ENCODE measurements around the gene LTBP1.
"Not testable (repeated sequence)": the region's sequence is repeated elsewhere in the genome, so short reads cannot be mapped to it uniquely, and the experiment has no call there.

Gene LTBP1

DNA sequence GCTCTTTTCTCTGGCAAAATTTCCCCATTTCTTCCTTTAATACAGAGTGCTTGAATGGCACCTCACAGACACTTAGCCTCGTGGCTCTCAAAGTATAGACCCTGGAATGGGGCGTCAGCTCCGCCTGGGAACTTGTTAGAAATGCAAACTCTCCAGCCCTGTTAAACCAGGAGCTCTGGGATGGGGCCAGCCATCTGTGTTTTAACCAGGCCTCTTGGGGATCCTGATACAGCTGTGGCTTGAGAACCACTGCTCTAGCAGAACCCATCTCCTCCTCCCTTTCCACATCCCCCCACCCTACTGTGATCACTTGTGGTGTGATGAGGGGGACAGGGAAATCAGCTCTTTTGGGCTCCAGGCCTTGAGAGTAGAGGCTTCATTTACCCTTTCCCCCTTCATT lies 15.9 kb downstream of the LTBP1 start:
- no peak for DNase-seq

GRCh38 chr2:32963941-32964340 lies 17.2 kb downstream of the LTBP1 start:
- DNase-seq, result no peak

DNA sequence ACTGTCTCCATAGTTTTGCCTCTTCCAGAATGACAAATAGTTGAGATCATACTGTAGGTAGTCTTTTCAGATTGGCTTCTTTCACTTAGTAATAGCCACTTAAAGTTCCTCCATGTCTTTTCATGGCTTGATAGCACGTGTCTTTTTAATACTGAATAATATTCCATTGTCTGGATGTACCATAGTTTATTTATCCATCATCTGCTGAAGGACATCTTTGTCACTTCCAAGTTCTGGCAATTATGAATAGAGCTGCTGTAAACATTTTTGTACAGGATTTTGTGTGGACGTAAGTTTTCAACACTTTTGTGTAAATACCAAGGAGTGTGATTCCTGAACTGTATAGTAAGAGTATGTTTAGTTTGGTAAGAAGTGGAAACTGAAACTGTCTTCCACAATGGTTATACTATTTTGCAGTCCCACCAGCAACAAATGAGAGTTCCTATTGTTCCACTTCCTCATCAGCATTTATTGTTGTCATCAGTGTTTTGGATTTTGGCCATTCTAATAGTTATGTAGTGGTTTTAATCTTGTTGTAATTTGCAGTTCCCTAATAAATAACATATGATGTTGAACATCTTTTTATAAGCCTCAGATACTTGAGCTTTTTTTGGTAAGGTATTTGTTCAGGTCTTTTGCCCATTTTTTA lies 18.9 kb downstream of the LTBP1 start:
- DNase-seq, result no peak

DNA sequence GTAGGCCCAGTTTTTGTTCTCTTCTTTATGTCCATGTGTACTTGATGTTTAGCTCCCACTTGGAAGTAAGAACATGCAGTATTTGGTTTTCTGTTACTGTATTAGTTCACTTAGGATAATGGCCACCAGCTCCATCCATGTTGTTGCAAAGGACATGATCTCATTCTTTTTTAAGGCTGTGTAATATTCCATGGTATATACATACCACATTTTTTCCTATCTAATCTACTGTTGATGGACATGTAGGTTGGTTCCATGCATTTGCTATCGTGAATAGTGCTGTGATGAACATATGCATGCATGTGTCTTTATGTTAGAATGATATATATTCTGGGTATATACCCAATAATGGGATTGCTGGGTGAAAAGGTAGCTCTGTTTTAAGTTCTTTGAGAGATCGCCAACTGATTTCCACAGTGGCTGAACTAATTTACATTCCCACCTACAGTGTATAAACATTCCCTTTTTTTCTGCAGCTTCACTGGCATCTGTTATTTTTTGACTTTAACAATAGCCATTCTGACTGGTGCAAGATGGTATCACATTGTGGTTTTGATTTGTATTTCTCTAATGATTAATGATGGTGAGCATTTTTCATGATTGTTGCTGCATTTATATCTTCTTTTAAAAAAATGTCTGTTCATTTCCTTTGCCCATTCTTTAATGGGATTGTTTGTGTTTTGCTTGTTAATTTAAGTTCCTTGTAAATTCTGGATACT lies 22.9 kb downstream of the LTBP1 start:
- no peak for DNase-seq

GRCh38 chr2:32973772-32974171 lies 27.0 kb downstream of the LTBP1 start:
- not testable (repeated sequence) for DNase-seq

GRCh38 chr2:32976409-32977063 lies 29.8 kb downstream of the LTBP1 start:
- DNase-seq, result no peak

- DNase-seq, result no peak
Measured at GRCh38 chr2:32977228-32977758, 30.5 kb downstream of the LTBP1 start.

- no peak for DNase-seq
Measured at GRCh38 chr2:32981612-32982011, 34.9 kb downstream of the LTBP1 start.

- not testable (repeated sequence) for DNase-seq
Measured at GRCh38 chr2:32983193-32983924, 36.6 kb downstream of the LTBP1 start.

- no peak for DNase-seq
Measured at GRCh38 chr2:32986480-32986879, 39.7 kb downstream of the LTBP1 start.

DNA sequence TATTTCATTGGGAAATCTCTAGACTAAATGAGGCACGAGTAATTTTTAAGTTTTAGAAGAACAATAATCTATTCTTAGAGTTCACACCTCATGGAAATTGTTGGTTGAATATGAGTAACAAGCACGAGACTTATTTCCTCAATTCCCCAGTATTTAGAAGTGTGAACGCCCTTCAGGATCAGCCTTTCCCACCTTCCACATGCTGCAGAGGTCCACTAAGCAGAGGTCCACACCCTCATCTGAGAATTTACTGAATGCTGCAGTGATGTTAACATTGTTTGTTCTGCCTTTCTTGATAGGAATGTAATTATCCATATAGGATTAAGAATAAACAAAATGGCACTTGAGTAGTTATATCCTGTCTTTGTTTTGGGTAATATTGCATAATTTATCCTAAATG lies 41.8 kb downstream of the LTBP1 start:
- no peak for DNase-seq

DNA sequence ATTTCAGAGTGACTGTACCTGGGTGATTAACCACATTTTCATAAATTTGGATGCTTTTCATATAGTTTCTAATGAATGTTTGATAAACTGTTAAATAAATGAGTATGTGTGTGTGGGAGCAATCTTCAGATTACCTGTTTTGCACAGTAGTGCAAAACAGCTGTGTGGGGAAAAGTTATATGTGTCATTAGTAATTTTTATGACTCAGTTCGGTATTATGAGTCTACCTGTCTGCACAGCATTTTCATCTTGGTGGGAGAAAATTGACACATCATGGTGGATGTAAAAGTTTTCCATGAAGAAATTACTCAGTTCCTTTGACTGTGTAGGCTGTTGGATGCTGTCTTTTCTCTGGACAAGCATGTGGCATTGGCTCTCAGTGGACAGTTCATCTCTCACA lies 43.8 kb downstream of the LTBP1 start:
- DNase-seq, result no peak

- no peak for DNase-seq
Measured at GRCh38 chr2:32991091-32991845, 44.5 kb downstream of the LTBP1 start.

DNA sequence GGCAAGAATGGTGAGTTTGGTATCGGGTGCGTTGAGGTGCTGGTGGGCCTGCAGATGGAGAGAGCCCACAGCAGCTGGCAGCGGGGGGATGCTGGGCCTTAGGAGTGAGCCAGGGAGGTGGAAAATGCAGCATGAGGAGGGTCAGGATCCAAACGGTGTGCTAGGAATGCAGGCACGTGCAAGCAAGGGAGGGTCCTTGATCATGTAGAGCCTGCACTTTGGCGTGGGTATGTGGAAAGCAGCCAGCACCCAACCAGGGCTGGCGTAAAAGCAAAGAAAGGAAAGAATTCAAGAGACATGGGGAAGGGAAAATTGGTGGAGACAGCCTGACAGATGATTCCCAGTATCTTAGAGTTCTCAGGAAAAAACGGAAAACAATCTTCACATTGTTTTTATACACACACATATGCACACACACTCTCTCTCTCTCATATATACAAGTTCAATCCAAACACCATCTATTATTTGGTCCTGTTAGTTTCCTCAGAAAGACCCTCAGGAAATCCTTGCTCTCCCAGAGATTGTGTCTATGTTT lies 46.3 kb downstream of the LTBP1 start:
- no peak for DNase-seq

DNA sequence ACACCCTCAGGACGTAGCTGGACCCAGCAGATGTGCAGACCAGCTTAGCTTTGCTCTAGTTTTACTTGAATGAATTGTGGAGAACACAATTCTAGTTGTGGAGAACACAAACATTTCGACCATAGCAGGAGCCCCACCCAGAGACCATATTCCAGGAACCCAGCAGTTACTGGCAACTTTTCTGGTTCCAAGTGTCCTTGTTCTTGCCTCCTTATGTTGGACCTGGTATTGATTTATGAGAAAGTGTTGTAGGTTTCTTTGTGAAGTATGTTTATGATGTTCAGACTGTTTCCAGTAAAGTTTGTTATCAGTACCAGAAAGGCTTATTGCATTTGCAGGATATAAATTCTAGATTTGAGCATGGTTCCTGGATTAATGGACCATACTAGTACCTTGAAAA lies 51.0 kb downstream of the LTBP1 start:
- no peak for DNase-seq

DNA sequence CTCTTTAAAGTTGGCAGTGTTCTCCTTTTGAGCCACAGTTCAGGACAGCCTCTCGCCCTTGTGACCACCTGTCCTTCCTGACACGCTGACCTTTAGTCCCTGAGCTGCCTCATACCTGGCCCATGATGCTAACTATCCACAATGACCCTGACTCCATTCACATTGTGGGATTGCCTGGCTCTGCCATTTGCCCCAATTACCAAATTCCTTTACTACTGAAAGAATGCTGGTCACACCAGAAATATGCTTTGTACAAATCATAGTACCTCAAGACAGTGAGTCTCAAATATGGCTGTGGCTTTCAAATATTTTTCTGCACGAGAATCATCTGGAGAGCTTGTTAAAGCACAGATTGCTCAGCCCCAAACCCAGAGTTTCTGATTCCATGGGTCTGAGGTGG lies 54.2 kb downstream of the LTBP1 start:
- DNase-seq, result no peak

DNA sequence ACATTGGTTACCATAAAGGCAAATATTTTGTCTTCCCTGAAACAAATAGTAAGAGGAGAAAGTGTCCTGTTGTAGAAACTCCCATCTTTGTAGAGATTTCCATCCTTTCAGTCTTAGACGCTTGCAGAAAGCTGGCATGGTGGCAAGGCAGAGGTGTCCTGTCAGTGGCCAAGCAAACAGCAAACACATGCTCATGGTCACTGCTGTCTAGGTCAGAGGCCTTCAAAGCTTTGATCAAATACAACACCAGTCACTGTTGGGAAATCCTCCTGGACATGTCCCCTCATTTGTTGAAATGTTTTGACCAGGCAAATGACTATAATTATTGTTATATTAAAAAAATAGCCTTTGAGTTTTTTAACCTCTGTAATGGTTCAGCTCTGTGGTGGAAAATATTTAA lies 55.1 kb downstream of the LTBP1 start:
- no peak for DNase-seq

GRCh38 chr2:33002863-33003262 lies 56.1 kb downstream of the LTBP1 start:
- DNase-seq, result no peak

DNA sequence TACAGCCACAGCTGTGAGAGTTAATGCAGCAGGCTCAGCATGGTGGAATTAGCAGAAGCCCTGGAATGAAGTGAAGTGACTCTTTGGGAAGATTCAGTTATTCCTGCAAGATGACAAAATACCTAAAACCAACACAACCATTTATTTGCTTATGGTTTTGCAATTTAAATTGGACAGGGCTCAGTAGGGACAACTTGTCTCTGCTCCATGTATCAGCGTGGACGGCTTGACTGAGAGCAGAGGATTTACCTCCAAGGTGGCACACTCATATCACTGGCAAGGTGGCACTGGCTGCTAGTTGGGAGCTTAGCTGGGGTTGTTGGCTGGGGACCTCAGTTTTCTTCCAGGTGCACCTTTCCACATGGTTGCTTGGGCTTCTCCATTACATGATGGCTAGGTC lies 58.3 kb downstream of the LTBP1 start:
- no peak for DNase-seq

- no peak for DNase-seq
Measured at GRCh38 chr2:33008716-33009115, 62.0 kb downstream of the LTBP1 start.

GRCh38 chr2:33009249-33009648 lies 62.5 kb downstream of the LTBP1 start:
- no peak for DNase-seq

DNA sequence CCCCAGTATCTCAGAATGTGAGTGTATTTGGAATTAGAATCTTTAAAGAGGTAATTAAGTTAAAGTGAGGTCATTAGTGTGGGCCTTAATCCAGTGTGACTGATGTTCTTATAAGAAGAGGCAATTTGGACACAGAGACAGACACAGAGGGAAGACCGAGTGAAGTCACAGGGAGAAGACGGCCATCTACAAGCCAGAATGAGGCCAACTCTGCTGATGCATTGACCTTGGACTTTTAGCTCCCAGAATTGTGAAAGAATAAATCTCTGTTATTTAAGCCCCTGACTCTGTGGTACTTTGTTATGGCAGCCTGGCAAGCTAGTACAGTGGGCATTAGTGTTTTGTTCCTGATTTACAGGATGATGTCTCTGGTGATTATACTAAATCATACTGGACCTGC lies 64.6 kb downstream of the LTBP1 start:
- DNase-seq, result no peak

All from CD4-positive, alpha-beta T cell treated with Interleukin-17A for 1 hour (primary cell).